HG03095 (cell line): ENCODE data around the gene SH3BP5.

Experiments
- ATAC-seq: cut with Tn5 transposase; IDR thresholded peaks from one replicate; pipeline ENCODE4 v1.9.1; 2021; ENCODE audit warnings: moderate library complexity; ENCODE audit not compliant: unreplicated experiment

SH3BP5 gene

GRCh38 chr3:15211937-15212336 lies 120.4 kb downstream of the SH3BP5 start:
- no peak for ATAC-seq

DNA sequence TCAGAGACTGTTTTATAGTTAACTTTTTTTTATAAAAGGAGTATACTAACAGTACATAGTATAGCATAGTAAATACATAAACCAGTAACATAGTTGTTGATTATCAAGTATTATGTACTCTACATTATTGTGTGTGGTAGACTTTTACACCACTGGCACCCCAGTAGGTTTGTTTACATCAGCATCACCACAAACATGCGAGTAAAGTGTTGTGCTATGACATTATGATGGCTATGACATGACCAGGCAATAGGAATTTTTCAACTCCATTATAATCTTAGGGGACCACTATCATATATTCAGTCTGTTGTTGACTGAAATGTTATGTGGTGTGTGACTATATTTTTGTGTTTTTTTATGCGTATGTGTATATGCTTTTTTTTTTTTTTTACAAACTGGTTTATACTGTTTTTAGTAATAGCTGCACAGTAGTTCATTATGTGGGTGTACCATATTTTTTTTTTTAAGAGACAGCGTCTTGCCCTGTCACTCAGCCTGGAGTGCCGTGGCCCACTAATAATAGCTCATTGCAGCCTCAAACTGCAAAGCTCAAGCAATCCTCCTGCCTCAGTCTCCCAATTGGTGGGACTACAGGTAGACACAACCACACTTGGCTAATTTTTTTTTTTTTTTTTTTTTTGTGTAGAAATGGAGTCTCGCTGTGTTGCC lies 124.4 kb downstream of the SH3BP5 start:
- ATAC-seq = no peak

DNA sequence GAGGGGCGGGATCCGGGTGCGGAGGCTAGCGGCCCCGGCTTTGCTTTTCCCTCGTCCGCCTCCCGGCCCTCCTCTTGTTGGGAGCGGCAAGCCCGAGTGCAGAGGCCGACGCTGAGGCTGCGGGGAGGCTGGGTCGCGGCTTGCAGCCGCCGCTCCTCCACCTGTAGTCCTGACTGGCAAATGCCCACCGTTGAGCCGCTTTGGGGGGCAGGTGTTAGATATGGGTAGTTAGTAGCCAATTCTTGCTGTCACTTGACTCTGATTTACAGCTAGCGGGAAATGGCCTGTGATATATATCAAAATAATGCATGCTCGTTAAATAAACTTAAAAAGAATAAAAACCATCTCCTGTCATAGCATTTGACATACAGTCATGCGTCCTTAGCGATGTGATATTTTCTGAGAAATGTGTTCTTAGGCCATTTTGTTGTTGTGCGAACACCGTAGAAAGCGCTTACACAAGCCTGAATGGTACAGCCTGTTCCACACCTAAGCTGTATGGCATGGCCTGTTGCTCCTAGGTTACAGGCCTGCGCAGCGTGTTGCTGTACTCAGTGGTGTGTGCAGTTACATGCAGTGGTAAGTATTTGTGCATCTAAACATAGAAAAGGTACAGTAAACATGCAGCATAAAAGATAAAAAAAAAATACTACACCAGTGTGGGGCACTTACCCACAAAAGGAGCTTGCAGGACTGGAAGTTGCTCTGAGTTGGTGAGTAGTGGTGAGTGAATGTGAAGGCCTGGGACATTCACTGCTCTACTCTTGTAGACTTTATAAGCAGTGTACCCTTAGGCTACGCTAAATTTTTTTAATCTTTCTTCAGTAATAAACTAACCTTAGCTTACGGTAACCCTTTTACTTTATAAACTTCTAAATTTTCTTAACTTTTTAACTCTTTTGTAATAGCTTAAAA lies 125.5 kb downstream of the SH3BP5 start:
- ATAC-seq = peak; percentile 32

- peak; percentile 84 for ATAC-seq
Observed at GRCh38 chr3:15205934-15206661, 126.3 kb downstream of the SH3BP5 start, which contains the start of gene CAPN7. TSS of gene CAPN7 (plus strand) at chr3:15206246. CDS start at chr3:15206496, 250 bp downstream.

GRCh38 chr3:15205482-15205933 lies 126.9 kb downstream of the SH3BP5 start:
- no peak for ATAC-seq
